ENCODE measurements around the gene CHN2. TPM values are rescaled to one million over a fixed set of nuclear protein-coding genes. Genes with fewer than 3 reads are reported as not detected.

Gene CHN2
- total RNA-seq, 1 donor from 2014 or later = 36.1 TPM

DNA sequence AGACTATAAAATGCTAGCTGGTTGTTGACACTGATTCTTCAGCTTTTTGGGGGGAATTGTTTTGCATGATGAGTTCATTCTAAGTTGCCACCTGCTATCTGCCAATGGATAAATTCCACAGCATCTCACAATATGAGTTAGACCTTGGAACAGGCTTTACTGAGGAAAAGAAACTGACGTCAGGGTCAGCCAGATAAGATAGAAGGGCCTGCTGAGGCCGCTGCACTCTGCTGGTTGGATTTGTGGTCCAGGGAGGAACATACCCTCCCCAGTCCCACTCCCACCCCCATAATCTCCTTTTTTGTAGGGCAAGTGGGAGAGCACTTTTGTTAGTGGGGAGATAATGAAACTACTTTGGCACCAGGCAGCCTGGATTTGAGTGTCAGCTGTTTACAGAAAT is 258.4 kb downstream of the CHN2 start:
- no peak for TF ChIP-seq CTCF (IDR thresholded peaks at IDR 0.05; ENCODE audit: borderline replicate concordance)
- Histone ChIP-seq H3K36me3 (no peaks in the 10 kb centered on the region), H3K4me1 (peaks cover 21% of the 10 kb centered on the region)

GRCh38 chr7:29454464-29454863 is 259.9 kb downstream of the CHN2 start:
- H3K9me3 ChIP-seq (replicated peaks) = no peaks in the 10 kb centered on the region
- peaks cover 21% of the 10 kb centered on the region for H3K4me1 ChIP-seq
- no peaks in the 10 kb centered on the region for H3K36me3 ChIP-seq
- no peak overlapping the region for H3K27ac ChIP-seq (replicated peaks)
- intact Hi-C loops (cut with micrococcal nuclease) = no loop called here
- no peak for TF ChIP-seq CTCF (IDR thresholded peaks at IDR 0.05; ENCODE audit: borderline replicate concordance)
- H3K4me3 ChIP-seq = no peak overlapping the region
- DNase-seq = no peak
- no peaks in the 10 kb centered on the region for H3K27me3 ChIP-seq (ENCODE audit: low read depth)

More for the DNA sequence above, 258.4 kb downstream of the CHN2 start:
- intact Hi-C loops (cut with micrococcal nuclease) = no loop called here
- Histone ChIP-seq H3K9me3 (replicated peaks) (no peaks in the 10 kb centered on the region), H3K4me3 (no peak overlapping the region), H3K27me3 (ENCODE audit: low read depth) (no peaks in the 10 kb centered on the region), H3K27ac (replicated peaks) (no peak overlapping the region)
- DNase-seq = no peak

GRCh38 chr7:29454899-29455451 is 260.4 kb downstream of the CHN2 start:
- no peaks in the 10 kb centered on the region for H3K9me3 ChIP-seq (replicated peaks)
- no peak overlapping the region for H3K4me3 ChIP-seq
- H3K36me3 ChIP-seq = no peaks in the 10 kb centered on the region
- intact Hi-C loops (cut with micrococcal nuclease) = no loop called here
- no peak for DNase-seq
- H3K4me1 ChIP-seq = peaks cover 21% of the 10 kb centered on the region
- H3K27ac ChIP-seq (replicated peaks) = no peak overlapping the region
- H3K27me3 ChIP-seq (ENCODE audit: low read depth) = no peaks in the 10 kb centered on the region
- TF ChIP-seq CTCF (IDR thresholded peaks at IDR 0.05; ENCODE audit: borderline replicate concordance) = no peak

GRCh38 chr7:29457141-29457561 is 262.6 kb downstream of the CHN2 start:
- H3K4me1 ChIP-seq = peaks cover 21% of the 10 kb centered on the region
- DNase-seq = no peak
- intact Hi-C loops (cut with micrococcal nuclease) = no loop called here

DNA sequence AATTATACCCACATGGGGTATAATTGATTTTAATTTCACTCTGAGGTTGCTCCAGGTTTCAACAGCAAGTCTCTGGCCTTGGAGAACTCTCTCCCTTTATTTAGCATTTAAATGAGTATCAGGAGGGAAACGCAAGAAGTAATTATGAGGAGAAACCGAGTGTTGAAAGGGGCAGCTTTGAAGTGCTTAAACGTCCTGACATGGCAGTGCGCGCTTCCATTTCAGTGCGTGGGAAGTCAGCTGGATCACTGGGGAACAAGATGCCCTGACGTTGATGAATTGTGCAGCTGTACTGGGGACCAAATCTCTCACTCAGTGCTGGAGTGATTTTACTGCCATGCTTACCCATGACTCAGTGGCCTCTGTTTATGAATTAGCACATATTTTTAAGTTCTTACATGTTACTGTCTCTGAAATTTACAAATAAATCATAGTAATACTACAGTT is 263.0 kb downstream of the CHN2 start:
- intact Hi-C loops (cut with micrococcal nuclease) = no loop called here
- no peak for TF ChIP-seq CTCF (IDR thresholded peaks at IDR 0.05; ENCODE audit: borderline replicate concordance)
- no peaks in the 10 kb centered on the region for H3K27me3 ChIP-seq (ENCODE audit: low read depth)
- no peaks in the 10 kb centered on the region for H3K36me3 ChIP-seq
- no peak overlapping the region for H3K27ac ChIP-seq (replicated peaks)
- no peaks in the 10 kb centered on the region for H3K9me3 ChIP-seq (replicated peaks)
- DNase-seq = no peak
- H3K4me1 ChIP-seq = peaks cover 21% of the 10 kb centered on the region
- H3K4me3 ChIP-seq = no peak overlapping the region

More at GRCh38 chr7:29457141-29457561, 262.6 kb downstream of the CHN2 start:
- Histone ChIP-seq H3K36me3 (no peaks in the 10 kb centered on the region), H3K9me3 (replicated peaks) (no peaks in the 10 kb centered on the region), H3K27me3 (ENCODE audit: low read depth) (no peaks in the 10 kb centered on the region), H3K4me3 (no peak overlapping the region), H3K27ac (replicated peaks) (no peak overlapping the region)
- TF ChIP-seq CTCF (IDR thresholded peaks at IDR 0.05; ENCODE audit: borderline replicate concordance) = no peak
